ENCODE measurements around the gene ABO. TPM values are rescaled to one million over a fixed set of nuclear protein-coding genes. Genes with fewer than 3 reads are reported as not detected.

Gene ABO
- total and polyA plus RNA-seq, 9 of the 15 experiments (the other 6 are each of a cell fraction or from before 2014, with no cell fraction given), result 5.0 to 21.9 (median 11.9) TPM

DNA sequence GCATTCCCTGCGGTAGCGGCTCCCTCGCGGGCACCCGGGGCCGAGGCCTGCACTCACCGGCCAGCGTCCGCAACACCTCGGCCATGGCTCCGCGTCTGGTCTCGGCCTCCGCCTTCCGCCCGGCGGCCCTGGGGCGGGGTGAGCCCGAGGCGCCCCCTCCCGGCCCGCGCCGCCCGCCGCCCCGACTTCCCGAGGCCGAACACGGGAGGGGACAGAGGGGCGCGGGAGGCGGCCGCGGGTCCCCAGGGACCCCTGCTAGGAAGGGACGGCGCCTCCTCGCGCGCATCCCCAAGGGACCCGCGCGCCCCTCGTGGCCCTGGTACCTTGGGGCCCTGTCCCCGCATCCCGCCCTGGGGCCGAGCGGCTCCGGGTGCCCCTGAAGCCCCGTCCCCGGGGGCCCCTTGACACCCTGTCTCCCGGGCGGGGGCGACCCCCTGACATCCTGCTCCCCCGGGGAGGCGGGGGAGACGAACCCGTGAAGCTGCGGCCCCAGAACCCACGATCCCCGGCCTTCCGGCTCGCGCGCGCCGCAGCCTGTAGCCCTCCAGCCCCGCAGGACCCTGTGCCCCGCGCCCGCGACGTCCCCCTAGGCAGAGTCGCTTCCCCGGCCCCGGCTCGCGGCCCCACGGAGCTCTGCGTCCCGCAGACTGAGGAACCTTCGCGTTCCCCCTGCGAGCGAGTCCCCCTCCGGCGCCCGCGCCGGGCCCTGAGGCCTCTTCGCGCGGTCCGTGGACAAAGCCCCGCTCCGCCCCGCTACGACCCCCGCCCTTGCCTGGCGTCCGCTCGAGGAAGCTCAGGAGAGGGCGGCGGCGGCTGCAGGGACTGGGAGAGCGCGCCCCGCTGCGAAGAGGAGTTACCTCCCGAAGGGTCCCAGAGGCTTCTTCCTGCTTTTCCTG lies at the start of gene ABO (continued):
- TF ChIP-seq EWSR1 (IDR thresholded peaks at IDR 0.05; ENCODE audit: borderline replicate concordance, low read depth, partially characterized antibody) (no peak), HNRNPH1 (optimal IDR thresholded peaks at IDR 0.05; ENCODE audit: low read depth, low read length) (no peak), ZEB2 (IDR thresholded peaks at IDR 0.05) (no peak), NFIC (IDR thresholded peaks at IDR 0.05) (no peak), RNF2 (IDR thresholded peaks at IDR 0.05) (no peak), ZNF277 (CRISPR knock-in tag; IDR thresholded peaks at IDR 0.05; ENCODE audit: borderline replicate concordance) (no peak), VEZF1 (CRISPR knock-in tag; IDR thresholded peaks at IDR 0.05) (peak; percentile 75), XRCC5 (IDR thresholded peaks at IDR 0.05; ENCODE audit: low read depth, low read length) (no peak)
- TF ChIP-seq, protein P1, sequence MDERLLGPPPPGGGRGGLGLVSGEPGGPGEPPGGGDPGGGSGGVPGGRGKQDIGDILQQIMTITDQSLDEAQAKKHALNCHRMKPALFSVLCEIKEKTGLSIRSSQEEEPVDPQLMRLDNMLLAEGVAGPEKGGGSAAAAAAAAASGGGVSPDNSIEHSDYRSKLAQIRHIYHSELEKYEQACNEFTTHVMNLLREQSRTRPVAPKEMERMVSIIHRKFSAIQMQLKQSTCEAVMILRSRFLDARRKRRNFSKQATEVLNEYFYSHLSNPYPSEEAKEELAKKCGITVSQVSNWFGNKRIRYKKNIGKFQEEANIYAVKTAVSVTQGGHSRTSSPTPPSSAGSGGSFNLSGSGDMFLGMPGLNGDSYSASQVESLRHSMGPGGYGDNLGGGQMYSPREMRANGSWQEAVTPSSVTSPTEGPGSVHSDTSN (CRISPR knock-in tag; IDR thresholded peaks at IDR 0.05; ENCODE audit: low read depth), result no peak
- TF ChIP-seq, protein P1 (tag; conservative IDR thresholded peaks at IDR 0.05; ENCODE audit: low read depth), result no peak

Data from K562 (cell line).